Activated naive CD4-positive, alpha-beta T cell (primary cell): Measurements from ENCODE around the gene TRIM61.
"Not testable (repeated sequence)": the region's sequence is repeated elsewhere in the genome, so short reads cannot be mapped to it uniquely, and the experiment has no call there.

Experiments used
- DNase-seq, 4 experiments: peaks; one replicate each; lab custom pipeline; 2025; lab: John Stamatoyannopoulos, UW

Gene TRIM61

DNA sequence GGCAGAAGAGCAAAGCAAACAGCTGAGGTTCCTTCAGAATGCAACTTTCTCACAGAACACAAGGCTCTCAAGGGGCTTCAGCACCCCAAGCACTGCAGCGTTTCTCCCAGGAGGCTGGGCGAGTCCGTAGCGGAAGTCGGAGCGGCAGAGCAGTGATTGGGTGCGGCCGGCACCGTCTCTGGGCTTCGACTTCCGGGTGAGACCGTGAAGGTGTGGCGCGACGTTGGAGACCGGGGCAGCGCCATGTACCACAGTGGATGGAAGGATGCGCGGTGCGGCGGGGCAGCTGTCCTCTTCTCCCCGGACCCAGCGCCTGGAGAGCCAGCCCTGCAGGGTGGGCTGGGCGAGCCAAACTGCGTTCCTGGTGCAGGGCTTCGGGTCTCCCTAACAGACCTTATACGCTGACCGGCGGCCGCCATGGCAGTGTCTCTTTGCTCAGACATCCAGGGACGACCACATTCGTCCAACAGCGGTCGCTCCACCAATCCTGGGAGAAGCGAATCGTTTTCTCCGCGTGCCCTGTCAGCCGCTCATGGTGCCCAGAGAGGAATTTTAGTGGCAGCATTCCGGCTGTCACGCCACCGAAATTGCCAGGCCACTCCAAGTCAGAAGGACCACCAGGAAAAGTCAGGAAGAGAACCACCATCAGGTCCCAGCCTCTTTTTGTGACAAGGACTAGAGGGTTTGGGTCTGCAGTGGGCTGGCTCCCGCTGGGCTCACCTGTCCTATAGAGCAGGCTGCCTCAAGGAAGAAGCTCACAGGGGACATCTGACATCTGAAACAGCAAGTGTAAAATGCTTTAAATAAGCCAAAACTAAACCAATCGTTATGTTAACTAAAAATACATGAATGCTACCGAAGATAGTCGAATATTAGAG, 20.5 kb downstream of the TRIM61 start:
- peak; percentile 18 to 67 (median 34) for DNase-seq

- DNase-seq = no peak
Observed at GRCh38 chr4:164955107-164955805, 22.2 kb downstream of the TRIM61 start.

- no peak for DNase-seq
Observed at GRCh38 chr4:164952551-164952950, 24.9 kb downstream of the TRIM61 start.

DNA sequence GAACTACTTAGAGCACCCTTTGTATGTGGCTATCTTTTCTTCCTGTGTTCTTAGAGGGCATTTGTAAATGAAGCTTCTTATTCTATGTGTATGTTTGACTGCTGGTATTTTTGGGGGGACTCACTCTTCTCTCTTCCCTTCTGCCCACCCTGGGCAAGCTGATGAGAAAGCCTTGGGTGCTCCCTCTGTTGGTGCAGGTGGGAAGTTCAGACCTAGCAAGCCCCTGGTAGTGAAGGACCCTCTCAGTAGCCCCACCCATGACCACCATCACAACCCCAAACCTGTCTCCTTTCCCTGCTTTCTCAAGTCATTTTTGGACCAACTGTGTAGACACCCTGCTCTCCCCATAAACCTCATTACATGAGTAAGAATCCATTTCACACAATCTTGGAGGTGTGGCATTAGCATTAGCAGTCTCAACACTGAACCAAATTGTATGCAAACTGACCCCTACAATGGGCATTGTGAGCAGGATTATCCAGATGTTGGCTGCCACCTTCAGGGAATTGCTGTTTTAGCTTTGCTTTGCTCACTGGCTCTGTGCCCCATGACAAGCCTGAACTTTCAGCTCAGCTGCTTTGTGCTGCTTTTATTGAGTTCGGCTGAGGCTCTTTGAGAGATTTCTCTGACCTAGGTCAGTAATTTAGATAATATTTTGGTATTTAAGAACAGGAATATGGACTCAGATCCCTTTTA, 27.9 kb downstream of the TRIM61 start:
- DNase-seq = no peak

GRCh38 chr4:164948975-164949374, 28.5 kb downstream of the TRIM61 start:
- DNase-seq = no peak

DNA sequence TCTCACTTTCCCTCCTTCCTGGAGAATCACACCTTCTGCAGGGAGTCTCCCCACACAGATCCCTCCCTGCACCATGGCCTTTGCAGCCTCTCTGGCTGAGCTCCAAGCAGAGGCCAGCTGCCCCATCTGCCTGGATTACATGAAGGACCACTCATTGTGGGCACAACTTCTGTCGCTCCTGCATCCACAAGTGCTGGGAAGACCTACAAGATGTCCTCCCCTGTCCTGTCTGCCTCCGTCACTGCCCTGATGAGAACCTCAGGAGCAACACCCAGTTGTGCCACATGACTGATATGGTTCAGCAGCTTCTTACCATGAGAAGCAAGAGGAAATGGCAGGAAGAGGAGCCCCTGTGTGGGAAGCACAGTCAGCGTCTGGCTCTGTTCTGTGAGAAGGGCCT, 29.5 kb downstream of the TRIM61 start:
- DNase-seq = not testable (repeated sequence)

- DNase-seq = no peak
Observed at GRCh38 chr4:164946810-164947209, 30.6 kb downstream of the TRIM61 start.

GRCh38 chr4:164945146-164945545, 32.3 kb downstream of the TRIM61 start:
- DNase-seq = no peak

DNA sequence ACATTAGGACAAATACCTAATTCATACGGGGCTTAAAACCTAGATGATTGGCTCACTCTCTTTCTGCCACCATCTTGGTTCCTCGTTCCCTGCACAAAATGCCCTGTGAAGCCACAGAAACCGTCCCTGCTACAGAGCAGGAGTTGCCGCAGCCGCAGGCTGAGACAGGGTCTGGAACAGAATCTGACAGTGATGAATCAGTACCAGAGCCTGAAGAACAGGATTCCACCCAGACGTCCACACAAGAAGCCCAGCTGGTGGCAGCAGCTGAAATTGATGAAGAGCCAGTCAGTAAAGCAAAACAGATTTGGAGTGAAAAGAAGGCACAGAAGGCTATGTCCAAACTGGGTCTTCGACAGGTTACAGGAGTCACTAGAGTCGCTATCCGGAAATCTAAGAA, 34.3 kb downstream of the TRIM61 start:
- DNase-seq = no peak

GRCh38 chr4:164937576-164938270, 39.7 kb downstream of the TRIM61 start:
- DNase-seq = no peak

GRCh38 chr4:164935865-164936606, 41.4 kb downstream of the TRIM61 start:
- DNase-seq = not testable (repeated sequence)

DNA sequence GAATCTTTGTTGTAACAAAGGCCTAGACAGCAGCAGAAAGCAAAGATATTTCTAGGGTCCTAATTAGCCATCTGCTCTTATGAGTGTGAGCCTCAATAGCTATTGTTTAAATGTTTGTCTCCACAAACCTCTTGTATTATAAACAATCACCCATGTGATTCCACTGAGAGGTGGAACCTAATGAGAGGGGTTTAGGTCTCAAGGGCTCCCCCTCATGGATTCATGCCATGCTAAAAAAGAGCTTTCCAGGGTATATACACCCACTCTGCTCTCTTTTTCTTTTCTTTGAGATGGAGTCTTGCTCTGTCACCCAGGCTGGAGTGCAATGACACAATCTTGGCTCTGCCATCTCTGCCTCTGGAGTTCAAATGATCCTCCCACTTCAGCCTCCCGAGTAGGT, 42.1 kb downstream of the TRIM61 start:
- DNase-seq = no peak

- no peak for DNase-seq
Observed at GRCh38 chr4:164933244-164933643, 44.2 kb downstream of the TRIM61 start.

DNA sequence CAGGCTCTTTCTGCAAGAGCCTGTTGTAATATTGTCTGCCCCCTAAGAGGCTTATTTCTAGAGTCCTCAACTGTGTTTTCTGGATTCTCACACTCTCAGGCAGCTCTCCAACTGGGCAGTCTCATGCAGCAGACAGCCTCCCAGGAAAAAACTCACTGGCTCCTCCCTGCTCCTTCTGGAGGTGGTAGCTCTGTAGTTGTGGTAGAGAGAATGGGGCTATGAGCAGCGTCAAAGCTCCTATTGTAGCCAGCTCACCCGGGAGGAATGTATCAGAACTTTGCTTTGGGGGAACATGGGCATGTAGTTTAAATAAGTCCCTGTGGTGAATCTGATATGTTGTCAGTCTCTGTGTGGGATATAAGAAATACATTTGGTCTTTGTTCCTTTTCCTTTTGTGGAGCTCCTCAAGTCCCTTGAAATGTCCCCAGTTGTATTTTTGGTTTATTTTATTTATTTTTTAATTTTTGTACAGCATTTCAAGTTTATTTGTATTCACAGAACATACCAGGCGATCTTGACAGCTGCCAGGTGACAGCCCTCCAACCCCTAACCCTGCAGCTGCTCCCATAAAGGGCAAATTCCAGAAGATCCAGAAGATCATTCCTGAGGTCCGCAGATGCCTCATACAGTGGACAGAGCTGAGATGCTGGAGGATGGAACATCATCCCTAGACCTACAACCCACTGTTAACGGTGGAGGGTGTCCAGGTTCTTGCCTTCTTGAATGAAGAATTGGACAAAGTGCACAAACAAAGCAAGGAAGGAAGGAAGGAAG, 45.7 kb downstream of the TRIM61 start:
- DNase-seq = no peak

- no peak for DNase-seq
Observed at GRCh38 chr4:164930647-164931046, 46.8 kb downstream of the TRIM61 start.

DNA sequence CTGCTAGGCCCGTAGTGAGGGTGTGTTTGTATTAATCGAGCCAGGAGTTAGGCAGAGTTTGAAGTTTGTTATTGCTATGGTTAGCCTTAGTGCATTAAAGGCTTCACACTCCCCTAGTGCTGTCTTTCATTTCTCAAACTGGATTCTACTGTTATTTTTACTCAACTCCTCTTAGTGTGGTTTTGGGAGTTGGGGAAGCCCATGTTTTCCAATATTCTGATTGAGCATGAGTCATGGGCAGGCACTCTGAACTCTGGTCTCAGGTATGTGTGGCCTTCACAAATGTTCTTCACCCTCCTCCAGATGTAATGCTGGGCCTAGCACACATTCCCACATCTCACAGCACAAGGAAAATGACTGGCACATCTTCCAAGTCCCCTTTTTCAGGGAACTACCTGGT, 50.4 kb downstream of the TRIM61 start:
- not testable (repeated sequence) for DNase-seq

- DNase-seq = no peak
Observed at GRCh38 chr4:164926301-164926700, 51.2 kb downstream of the TRIM61 start.

- DNase-seq = no peak
Observed at GRCh38 chr4:164924670-164925238, 52.7 kb downstream of the TRIM61 start.

GRCh38 chr4:164918956-164919355, 58.5 kb downstream of the TRIM61 start:
- no peak for DNase-seq
